ENCODE results near the gene PCP4L1. TPM values are rescaled to one million over a fixed set of nuclear protein-coding genes. Genes with fewer than 3 reads are reported as not detected.

Gene PCP4L1
- total RNA-seq, 1 donor = not detected

DNA sequence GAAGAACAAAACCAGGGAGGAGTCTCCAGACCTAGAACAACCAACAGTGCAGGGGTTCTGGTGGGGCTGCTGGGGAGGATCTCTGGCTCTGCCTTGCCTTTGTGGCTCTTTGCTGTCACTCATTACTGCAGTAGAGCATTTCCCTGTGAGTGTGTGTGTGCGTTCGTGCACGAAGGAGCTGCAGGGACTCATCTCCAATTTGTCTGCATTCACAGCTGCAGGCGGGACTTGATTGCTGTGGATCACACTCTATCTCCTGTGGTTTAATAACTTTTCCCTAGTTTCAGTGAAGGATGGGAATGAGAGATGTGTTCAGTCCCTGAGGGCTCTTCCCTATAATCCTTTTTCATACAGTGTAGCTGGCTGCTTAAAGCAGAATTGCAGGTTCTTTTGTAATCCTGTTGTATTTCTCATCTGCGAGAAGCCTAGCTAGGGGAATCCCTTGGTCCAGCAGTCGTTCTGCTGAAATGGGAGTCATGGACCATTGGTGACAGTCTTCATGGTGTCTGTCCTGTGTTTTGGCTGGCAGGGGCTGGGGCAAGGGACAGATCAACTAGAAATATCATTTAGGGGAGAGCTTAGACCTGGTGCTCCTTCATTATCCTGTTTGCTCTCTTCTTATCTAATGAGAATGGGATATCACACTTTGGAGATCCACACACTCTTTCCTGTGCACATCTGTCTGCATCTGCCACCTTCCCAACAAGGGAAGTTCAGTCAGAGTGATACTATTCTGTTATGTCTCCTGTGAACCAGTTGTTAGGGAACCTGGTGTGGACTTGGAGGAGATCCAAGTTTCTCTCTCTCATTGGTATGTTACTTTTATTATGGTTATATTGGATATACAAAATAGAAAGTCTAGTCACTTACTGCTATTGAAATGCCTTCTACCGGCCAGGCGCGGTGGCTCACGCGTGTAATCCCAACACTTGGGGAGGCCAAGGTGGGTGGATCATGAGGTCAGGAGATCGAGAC, 3.0 kb downstream of the PCP4L1 start:
- no peak overlapping the region for H3K27ac ChIP-seq (ENCODE audit: low read depth, low read length)
- DNase-seq (ENCODE audit: insufficient read length, low spot score, missing footprints) = no peak
- H3K27me3 ChIP-seq (ENCODE audit: insufficient read depth, low read length) = peaks cover 41% of the 10 kb centered on the region

GRCh38 chr1:161265305-161265704, 6.8 kb downstream of the PCP4L1 start:
- Histone ChIP-seq H3K36me3 (ENCODE audit: insufficient read depth, low read length) (no peaks in the 10 kb centered on the region), H3K9me3 (ENCODE audit: low read depth, low read length) (no peaks in the 10 kb centered on the region), H3K27ac (ENCODE audit: low read depth, low read length) (no peak overlapping the region), H4K20me1 (ENCODE audit: insufficient read depth, low read length) (no peaks in the 10 kb centered on the region), H3K4me2 (ENCODE audit: insufficient read depth, low read length) (no peak overlapping the region), H3K4me3 (ENCODE audit: insufficient read depth, low read length) (no peak overlapping the region), H2AFZ (ENCODE audit: low read length) (no peak overlapping the region), H3K27me3 (ENCODE audit: insufficient read depth, low read length) (peaks cover 19% of the 10 kb centered on the region), H3K4me1 (ENCODE audit: insufficient read depth, low read length) (peaks cover 7% of the 10 kb centered on the region), H3K79me2 (ENCODE audit: insufficient read depth, low read length) (no peaks in the 10 kb centered on the region)
- DNase-seq (ENCODE audit: insufficient read length, low spot score, missing footprints) = no peak
- TF ChIP-seq, protein P1, sequence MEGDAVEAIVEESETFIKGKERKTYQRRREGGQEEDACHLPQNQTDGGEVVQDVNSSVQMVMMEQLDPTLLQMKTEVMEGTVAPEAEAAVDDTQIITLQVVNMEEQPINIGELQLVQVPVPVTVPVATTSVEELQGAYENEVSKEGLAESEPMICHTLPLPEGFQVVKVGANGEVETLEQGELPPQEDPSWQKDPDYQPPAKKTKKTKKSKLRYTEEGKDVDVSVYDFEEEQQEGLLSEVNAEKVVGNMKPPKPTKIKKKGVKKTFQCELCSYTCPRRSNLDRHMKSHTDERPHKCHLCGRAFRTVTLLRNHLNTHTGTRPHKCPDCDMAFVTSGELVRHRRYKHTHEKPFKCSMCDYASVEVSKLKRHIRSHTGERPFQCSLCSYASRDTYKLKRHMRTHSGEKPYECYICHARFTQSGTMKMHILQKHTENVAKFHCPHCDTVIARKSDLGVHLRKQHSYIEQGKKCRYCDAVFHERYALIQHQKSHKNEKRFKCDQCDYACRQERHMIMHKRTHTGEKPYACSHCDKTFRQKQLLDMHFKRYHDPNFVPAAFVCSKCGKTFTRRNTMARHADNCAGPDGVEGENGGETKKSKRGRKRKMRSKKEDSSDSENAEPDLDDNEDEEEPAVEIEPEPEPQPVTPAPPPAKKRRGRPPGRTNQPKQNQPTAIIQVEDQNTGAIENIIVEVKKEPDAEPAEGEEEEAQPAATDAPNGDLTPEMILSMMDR (IDR thresholded peaks at IDR 0.05; ENCODE audit: extremely low read depth, low read depth, low read length) = no peak

More for the DNA sequence above, 3.0 kb downstream of the PCP4L1 start:
- no peaks in the 10 kb centered on the region for H4K20me1 ChIP-seq (ENCODE audit: insufficient read depth, low read length)
- TF ChIP-seq, protein P1 (IDR thresholded peaks at IDR 0.05; ENCODE audit: extremely low read depth, low read depth, low read length) = no peak
- no peak overlapping the region for H2AFZ ChIP-seq (ENCODE audit: low read length)
- H3K36me3 ChIP-seq (ENCODE audit: insufficient read depth, low read length) = no peaks in the 10 kb centered on the region
- H3K4me3 ChIP-seq (ENCODE audit: insufficient read depth, low read length) = no peak overlapping the region
- H3K4me2 ChIP-seq (ENCODE audit: insufficient read depth, low read length) = no peak overlapping the region
- H3K4me1 ChIP-seq (ENCODE audit: insufficient read depth, low read length) = peaks cover 12% of the 10 kb centered on the region
- no peaks in the 10 kb centered on the region for H3K79me2 ChIP-seq (ENCODE audit: insufficient read depth, low read length)
- no peaks in the 10 kb centered on the region for H3K9me3 ChIP-seq (ENCODE audit: low read depth, low read length)

GRCh38 chr1:161266202-161266601, 7.7 kb downstream of the PCP4L1 start:
- no peaks in the 10 kb centered on the region for H4K20me1 ChIP-seq (ENCODE audit: insufficient read depth, low read length)
- H3K79me2 ChIP-seq (ENCODE audit: insufficient read depth, low read length) = no peaks in the 10 kb centered on the region
- no peak overlapping the region for H3K27ac ChIP-seq (ENCODE audit: low read depth, low read length)
- no peak overlapping the region for H3K4me3 ChIP-seq (ENCODE audit: insufficient read depth, low read length)
- peaks cover 7% of the 10 kb centered on the region for H3K4me1 ChIP-seq (ENCODE audit: insufficient read depth, low read length)
- no peaks in the 10 kb centered on the region for H3K9me3 ChIP-seq (ENCODE audit: low read depth, low read length)
- TF ChIP-seq, protein P1 (IDR thresholded peaks at IDR 0.05; ENCODE audit: extremely low read depth, low read depth, low read length) = no peak
- H3K4me2 ChIP-seq (ENCODE audit: insufficient read depth, low read length) = no peak overlapping the region
- no peaks in the 10 kb centered on the region for H3K36me3 ChIP-seq (ENCODE audit: insufficient read depth, low read length)
- DNase-seq (ENCODE audit: insufficient read length, low spot score, missing footprints) = peak; percentile 92
- H2AFZ ChIP-seq (ENCODE audit: low read length) = no peak overlapping the region
- H3K27me3 ChIP-seq (ENCODE audit: insufficient read depth, low read length) = peaks cover 10% of the 10 kb centered on the region

DNA sequence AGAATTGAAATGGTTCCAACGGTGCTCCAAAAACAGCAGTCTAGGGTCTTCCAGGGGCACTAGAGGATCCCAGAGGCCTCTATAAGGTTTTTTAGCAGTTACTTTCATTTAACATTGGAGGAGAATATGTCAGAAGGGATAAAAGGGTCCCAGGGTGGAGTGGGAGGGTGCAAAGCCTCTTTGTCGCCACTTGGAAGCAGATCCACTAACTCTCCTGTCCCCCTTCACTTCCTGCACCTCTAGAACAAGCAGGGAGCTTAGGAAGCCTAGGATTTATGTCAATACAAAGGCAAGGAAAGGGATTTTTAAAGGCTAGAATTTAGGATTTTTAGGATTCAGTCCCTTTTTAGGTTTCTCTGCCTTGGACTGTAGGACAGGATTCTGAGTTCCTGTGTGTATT, 8.3 kb downstream of the PCP4L1 start:
- DNase-seq (ENCODE audit: insufficient read length, low spot score, missing footprints) = no peak
- TF ChIP-seq, protein P1 (IDR thresholded peaks at IDR 0.05; ENCODE audit: extremely low read depth, low read depth, low read length) = no peak
- peaks cover 7% of the 10 kb centered on the region for H3K4me1 ChIP-seq (ENCODE audit: insufficient read depth, low read length)
- H3K79me2 ChIP-seq (ENCODE audit: insufficient read depth, low read length) = no peaks in the 10 kb centered on the region
- H4K20me1 ChIP-seq (ENCODE audit: insufficient read depth, low read length) = no peaks in the 10 kb centered on the region
- H2AFZ ChIP-seq (ENCODE audit: low read length) = no peak overlapping the region
- no peaks in the 10 kb centered on the region for H3K9me3 ChIP-seq (ENCODE audit: low read depth, low read length)
- H3K27ac ChIP-seq (ENCODE audit: low read depth, low read length) = no peak overlapping the region
- no peaks in the 10 kb centered on the region for H3K36me3 ChIP-seq (ENCODE audit: insufficient read depth, low read length)
- peaks cover 3% of the 10 kb centered on the region for H3K27me3 ChIP-seq (ENCODE audit: insufficient read depth, low read length)
- H3K4me2 ChIP-seq (ENCODE audit: insufficient read depth, low read length) = no peak overlapping the region
- H3K4me3 ChIP-seq (ENCODE audit: insufficient read depth, low read length) = no peak overlapping the region

All from osteoblast (primary cell).